ENCODE results near the gene SH2D1B. TPM values are rescaled to one million over a fixed set of nuclear protein-coding genes. Genes with fewer than 3 reads are reported as not detected.

Gene SH2D1B
- total RNA-seq, 1 experiment from 2014 or later: 0.34 TPM

DNA sequence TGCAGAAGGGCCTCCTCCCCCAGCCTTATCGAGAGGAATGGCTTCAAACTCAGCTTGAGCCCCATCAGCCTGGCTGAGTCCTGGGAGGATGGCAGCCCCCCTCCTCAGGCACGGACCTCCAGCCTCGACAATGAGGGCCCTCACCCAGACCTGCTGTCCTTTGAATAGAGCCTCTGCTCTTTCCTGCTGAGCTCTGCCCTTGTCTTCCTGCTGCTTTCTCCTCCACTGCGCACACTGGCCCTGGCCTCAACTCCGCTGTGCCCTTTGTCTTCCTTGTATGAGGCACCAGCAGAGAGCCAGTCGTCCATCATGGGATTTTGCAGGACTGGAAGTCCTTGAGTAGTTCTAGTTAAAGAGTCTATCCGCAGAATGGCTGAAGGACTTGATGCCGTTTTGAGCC, 28.4 kb downstream of the SH2D1B start:
- DNase-seq (ENCODE audit: low spot score): no peak
- ChIA-PET CTCF (no interaction called here), POLR2A (ENCODE audit: low non-redundant PET) (no interaction called here)
- intact Hi-C loops (cut with micrococcal nuclease; ENCODE audit: unreplicated experiment): no loop called here
- Histone ChIP-seq H3K27ac (ENCODE audit: low read depth, low read length, poor library complexity, severe bottlenecking) (peak overlapping the region; percentile 66), H3K4me3 (ENCODE audit: low read depth, low read length, poor library complexity, severe bottlenecking) (no peak overlapping the region), H3K36me3 (ENCODE audit: insufficient read depth, low read length, poor library complexity, severe bottlenecking) (peaks cover 9% of the 10 kb centered on the region), H3K4me1 (ENCODE audit: insufficient read depth, low read length, poor library complexity, severe bottlenecking) (peaks cover 24% of the 10 kb centered on the region), H3K27me3 (replicated peaks; ENCODE audit: insufficient read depth, low read depth, low read length, poor library complexity) (no peaks in the 10 kb centered on the region), H3K9me3 (ENCODE audit: low read depth, low read length, poor library complexity, severe bottlenecking) (no peaks in the 10 kb centered on the region)
- no TSS peak for BruUV-seq (replicated peaks)
- TF ChIP-seq, protein P1, sequence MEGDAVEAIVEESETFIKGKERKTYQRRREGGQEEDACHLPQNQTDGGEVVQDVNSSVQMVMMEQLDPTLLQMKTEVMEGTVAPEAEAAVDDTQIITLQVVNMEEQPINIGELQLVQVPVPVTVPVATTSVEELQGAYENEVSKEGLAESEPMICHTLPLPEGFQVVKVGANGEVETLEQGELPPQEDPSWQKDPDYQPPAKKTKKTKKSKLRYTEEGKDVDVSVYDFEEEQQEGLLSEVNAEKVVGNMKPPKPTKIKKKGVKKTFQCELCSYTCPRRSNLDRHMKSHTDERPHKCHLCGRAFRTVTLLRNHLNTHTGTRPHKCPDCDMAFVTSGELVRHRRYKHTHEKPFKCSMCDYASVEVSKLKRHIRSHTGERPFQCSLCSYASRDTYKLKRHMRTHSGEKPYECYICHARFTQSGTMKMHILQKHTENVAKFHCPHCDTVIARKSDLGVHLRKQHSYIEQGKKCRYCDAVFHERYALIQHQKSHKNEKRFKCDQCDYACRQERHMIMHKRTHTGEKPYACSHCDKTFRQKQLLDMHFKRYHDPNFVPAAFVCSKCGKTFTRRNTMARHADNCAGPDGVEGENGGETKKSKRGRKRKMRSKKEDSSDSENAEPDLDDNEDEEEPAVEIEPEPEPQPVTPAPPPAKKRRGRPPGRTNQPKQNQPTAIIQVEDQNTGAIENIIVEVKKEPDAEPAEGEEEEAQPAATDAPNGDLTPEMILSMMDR (conservative IDR thresholded peaks at IDR 0.05; ENCODE audit: low read depth, low read length): no peak
- TF ChIP-seq EZH2 (IDR thresholded peaks at IDR 0.05; ENCODE audit: borderline replicate concordance, low read depth, low read length, poor library complexity, severe bottlenecking): no peak

DNA sequence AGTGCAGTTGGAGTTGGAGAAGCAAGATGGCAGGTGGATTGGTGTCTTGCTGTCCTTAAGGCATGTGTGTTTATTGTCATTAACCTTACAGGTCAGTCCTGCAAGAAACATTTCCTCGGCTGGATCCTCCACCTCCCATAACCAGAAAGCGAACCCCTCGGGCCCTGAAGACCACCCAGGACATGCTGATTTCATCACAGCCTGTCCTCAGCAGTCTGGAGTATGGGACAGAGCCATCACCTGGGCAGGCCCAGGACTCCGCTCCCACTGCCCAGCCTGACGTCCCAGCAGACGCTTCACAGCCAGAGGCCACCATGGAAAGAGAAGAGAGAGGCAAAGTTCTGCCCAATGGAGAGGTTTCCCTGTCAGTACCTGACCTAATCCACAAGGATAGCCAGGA, 28.8 kb downstream of the SH2D1B start:
- Histone ChIP-seq H3K27ac (ENCODE audit: low read depth, low read length, poor library complexity, severe bottlenecking) (peak overlapping the region; percentile 66), H3K36me3 (ENCODE audit: insufficient read depth, low read length, poor library complexity, severe bottlenecking) (peaks cover 9% of the 10 kb centered on the region), H3K4me1 (ENCODE audit: insufficient read depth, low read length, poor library complexity, severe bottlenecking) (peaks cover 20% of the 10 kb centered on the region), H3K9me3 (ENCODE audit: low read depth, low read length, poor library complexity, severe bottlenecking) (no peaks in the 10 kb centered on the region), H3K27me3 (replicated peaks; ENCODE audit: insufficient read depth, low read depth, low read length, poor library complexity) (no peaks in the 10 kb centered on the region), H3K4me3 (ENCODE audit: low read depth, low read length, poor library complexity, severe bottlenecking) (no peak overlapping the region)
- ChIA-PET POLR2A (ENCODE audit: low non-redundant PET) (no interaction called here), CTCF (no interaction called here)
- intact Hi-C loops (cut with micrococcal nuclease; ENCODE audit: unreplicated experiment): no loop called here
- no peak for DNase-seq (ENCODE audit: low spot score)
- BruUV-seq (replicated peaks): no TSS peak
- TF ChIP-seq, protein P1 (conservative IDR thresholded peaks at IDR 0.05; ENCODE audit: low read depth, low read length): no peak
- TF ChIP-seq EZH2 (IDR thresholded peaks at IDR 0.05; ENCODE audit: borderline replicate concordance, low read depth, low read length, poor library complexity, severe bottlenecking): no peak

DNA sequence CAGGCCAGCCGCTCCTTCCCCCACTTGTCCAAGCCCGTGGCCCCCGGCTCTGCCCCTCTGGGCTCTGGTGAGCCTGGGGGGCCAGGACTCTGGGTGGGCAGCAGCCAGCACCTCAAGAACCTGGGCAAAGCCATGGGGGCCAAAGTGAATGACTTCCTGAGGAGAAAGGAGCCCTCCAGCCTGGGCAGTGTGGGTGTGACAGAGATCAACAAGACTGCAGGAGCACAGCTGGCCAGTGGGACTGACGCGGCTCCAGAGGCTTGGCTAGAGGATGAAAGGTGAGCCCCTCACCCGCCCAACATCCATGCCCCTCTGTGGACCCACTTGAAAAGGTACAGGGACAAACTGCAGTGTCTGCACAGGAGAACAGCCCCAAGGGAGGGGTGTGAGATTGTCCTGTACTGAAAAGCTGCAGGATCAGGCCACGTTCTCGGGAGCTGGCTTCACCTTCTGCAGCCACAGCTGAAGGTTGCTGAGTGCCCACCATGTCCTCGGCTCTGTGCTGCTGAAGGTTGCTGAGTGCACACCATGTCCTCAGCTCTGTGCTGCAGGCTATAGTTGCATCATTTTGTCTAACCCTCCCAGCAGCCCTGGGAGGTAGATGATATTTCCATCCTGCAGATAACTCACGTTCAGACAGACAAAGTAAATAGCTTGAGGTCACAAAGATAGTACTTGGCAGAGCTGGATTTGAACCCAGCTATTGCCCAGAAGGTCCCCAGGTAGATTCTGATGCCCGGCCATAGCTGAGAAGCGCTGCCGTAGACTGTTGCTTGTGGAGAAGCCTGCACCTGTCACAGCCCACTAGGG, 29.8 kb downstream of the SH2D1B start:
- no peak for DNase-seq (ENCODE audit: low spot score)

More for the DNA sequence above, 29.8 kb downstream of the SH2D1B start:
- intact Hi-C loops (cut with micrococcal nuclease; ENCODE audit: unreplicated experiment): no loop called here
- no TSS peak for BruUV-seq (replicated peaks)
- no peak overlapping the region for H3K27ac ChIP-seq (ENCODE audit: low read depth, low read length, poor library complexity, severe bottlenecking)
- no peak overlapping the region for H3K4me3 ChIP-seq (ENCODE audit: low read depth, low read length, poor library complexity, severe bottlenecking)
- POLR2A ChIA-PET (ENCODE audit: low non-redundant PET): no interaction called here
- peaks cover 9% of the 10 kb centered on the region for H3K36me3 ChIP-seq (ENCODE audit: insufficient read depth, low read length, poor library complexity, severe bottlenecking)
- TF ChIP-seq, protein P1 (conservative IDR thresholded peaks at IDR 0.05; ENCODE audit: low read depth, low read length): no peak
- no peak for TF ChIP-seq EZH2 (IDR thresholded peaks at IDR 0.05; ENCODE audit: borderline replicate concordance, low read depth, low read length, poor library complexity, severe bottlenecking)
- no peaks in the 10 kb centered on the region for H3K9me3 ChIP-seq (ENCODE audit: low read depth, low read length, poor library complexity, severe bottlenecking)
- peaks cover 10% of the 10 kb centered on the region for H3K4me1 ChIP-seq (ENCODE audit: insufficient read depth, low read length, poor library complexity, severe bottlenecking)
- CTCF ChIA-PET: no interaction called here
- H3K27me3 ChIP-seq (replicated peaks; ENCODE audit: insufficient read depth, low read depth, low read length, poor library complexity): no peaks in the 10 kb centered on the region
